ENCODE measurements around the gene EXD3.
"Not testable (repeated sequence)": the region's sequence is repeated elsewhere in the genome, so short reads cannot be mapped to it uniquely, and the experiment has no call there.

DNA sequence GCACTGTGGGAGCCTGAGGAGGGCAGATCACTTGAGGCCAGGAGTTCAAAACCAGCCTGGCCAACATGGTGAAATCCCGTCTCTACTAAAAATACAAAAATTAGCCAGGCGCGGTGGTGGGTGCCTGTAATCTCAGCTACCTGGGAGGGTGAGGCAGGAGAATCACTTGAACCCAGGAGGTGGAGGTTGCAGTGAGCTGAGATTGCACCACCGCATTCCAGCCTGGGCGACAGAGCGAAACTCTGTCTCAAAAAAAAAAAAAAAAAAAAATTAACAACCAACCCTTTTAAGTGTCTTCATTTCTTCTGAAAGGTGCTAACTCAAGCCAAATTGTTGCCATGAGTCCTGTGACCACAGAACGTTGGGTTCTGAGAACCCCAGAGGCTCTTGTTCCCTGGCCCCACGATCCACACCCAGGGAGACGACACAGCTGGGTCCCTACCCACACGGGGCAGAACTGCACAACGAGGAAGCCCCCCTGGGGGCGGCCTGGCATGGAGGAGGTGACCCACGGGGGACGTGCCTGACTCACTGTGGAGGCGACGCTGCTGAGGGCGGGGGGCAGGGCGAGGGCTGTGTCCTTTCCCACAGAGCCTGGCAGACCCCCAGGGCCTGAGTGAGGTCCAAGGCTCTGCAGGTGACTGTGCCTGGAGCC lies 12.6 kb downstream of the EXD3 start:
- TF ChIP-seq, protein P1, sequence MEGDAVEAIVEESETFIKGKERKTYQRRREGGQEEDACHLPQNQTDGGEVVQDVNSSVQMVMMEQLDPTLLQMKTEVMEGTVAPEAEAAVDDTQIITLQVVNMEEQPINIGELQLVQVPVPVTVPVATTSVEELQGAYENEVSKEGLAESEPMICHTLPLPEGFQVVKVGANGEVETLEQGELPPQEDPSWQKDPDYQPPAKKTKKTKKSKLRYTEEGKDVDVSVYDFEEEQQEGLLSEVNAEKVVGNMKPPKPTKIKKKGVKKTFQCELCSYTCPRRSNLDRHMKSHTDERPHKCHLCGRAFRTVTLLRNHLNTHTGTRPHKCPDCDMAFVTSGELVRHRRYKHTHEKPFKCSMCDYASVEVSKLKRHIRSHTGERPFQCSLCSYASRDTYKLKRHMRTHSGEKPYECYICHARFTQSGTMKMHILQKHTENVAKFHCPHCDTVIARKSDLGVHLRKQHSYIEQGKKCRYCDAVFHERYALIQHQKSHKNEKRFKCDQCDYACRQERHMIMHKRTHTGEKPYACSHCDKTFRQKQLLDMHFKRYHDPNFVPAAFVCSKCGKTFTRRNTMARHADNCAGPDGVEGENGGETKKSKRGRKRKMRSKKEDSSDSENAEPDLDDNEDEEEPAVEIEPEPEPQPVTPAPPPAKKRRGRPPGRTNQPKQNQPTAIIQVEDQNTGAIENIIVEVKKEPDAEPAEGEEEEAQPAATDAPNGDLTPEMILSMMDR (IDR thresholded peaks at IDR 0.05): not testable (repeated sequence)
- not testable (repeated sequence) for TF ChIP-seq POLR2A, EP300, POLR2AphosphoS5 (IDR thresholded peaks at IDR 0.05)

Data from stomach (tissue), 4 donors.